Hippocampal formation (tissue), 2 donors: ENCODE data around the gene IL1A.

Experiments used
- DNase-seq, 2 donors: peaks; one replicate each; lab custom pipeline; 2025; lab: John Stamatoyannopoulos, UW

IL1A gene

GRCh38 chr2:112792419-112792818 lies 8.1 kb upstream of the IL1A start:
- no peak for DNase-seq

GRCh38 chr2:112791693-112792230 lies 7.5 kb upstream of the IL1A start:
- DNase-seq: no peak

GRCh38 chr2:112791019-112791418 lies 6.7 kb upstream of the IL1A start:
- DNase-seq: no peak

GRCh38 chr2:112790305-112790704 lies 6.0 kb upstream of the IL1A start:
- no peak for DNase-seq

GRCh38 chr2:112789186-112789585 lies 4.9 kb upstream of the IL1A start:
- DNase-seq: no peak

GRCh38 chr2:112788653-112789052 lies 4.4 kb upstream of the IL1A start:
- no peak for DNase-seq

GRCh38 chr2:112787729-112788393 lies 3.6 kb upstream of the IL1A start:
- DNase-seq: no peak

GRCh38 chr2:112787294-112787693 lies 3.0 kb upstream of the IL1A start:
- DNase-seq: no peak

- no peak for DNase-seq
Observed at GRCh38 chr2:112783187-112783714, 1.0 kb downstream of the IL1A start.

- DNase-seq: no peak
Observed at GRCh38 chr2:112782234-112782799, 2.0 kb downstream of the IL1A start.

- no peak for DNase-seq
Observed at GRCh38 chr2:112779598-112779997, 4.7 kb downstream of the IL1A start.

GRCh38 chr2:112777036-112777435 lies 7.3 kb downstream of the IL1A start:
- DNase-seq: no peak

- DNase-seq: no peak
Observed at GRCh38 chr2:112776113-112776512, 8.2 kb downstream of the IL1A start.

- no peak for DNase-seq
Observed at GRCh38 chr2:112774536-112775285, 9.6 kb downstream of the IL1A start.

GRCh38 chr2:112773556-112773955 lies 10.7 kb downstream of the IL1A start:
- DNase-seq: no peak

- no peak for DNase-seq
Observed at GRCh38 chr2:112772911-112773475, 11.3 kb downstream of the IL1A start.

- DNase-seq: peak in 1 of 2 donors; percentile 10
Observed at GRCh38 chr2:112772322-112772721, 12.0 kb downstream of the IL1A start.

GRCh38 chr2:112768432-112768831 lies 15.9 kb downstream of the IL1A start:
- no peak for DNase-seq

GRCh38 chr2:112767693-112768330 lies 16.5 kb downstream of the IL1A start:
- DNase-seq: no peak

GRCh38 chr2:112765251-112765650 lies 19.0 kb downstream of the IL1A start:
- no peak for DNase-seq

GRCh38 chr2:112764071-112765044 lies 19.9 kb downstream of the IL1A start, which contains the start of gene CKAP2L:
CKAP2L (minus strand) TSS chr2:112764609; CDS start chr2:112764598, 11 bp downstream.
- DNase-seq: peak; percentile 92
